Lung (tissue), 12 donors: Measurements from ENCODE around the gene TAC4. TPM values are rescaled to one million over a fixed set of nuclear protein-coding genes. Genes with fewer than 3 reads are reported as not detected.

Experiments used
- ATAC-seq: fragments of 200-7000 bp; cut with Tn5 transposase; one replicate; pipeline ENCODE4 v1.9.1; 2020; ENCODE audit warnings: moderate number of reproducible peaks; ENCODE audit not compliant: insufficient read depth, low FRiP score
- DNase-seq, 3 donors: peaks; one replicate each; pipeline ENCODE4 v3.0.0-alpha.2; 2013 to 2017
- H3K27ac ChIP-seq, 2 donors: one replicate each; pipeline ENCODE4 v1.5.1; 2013; ENCODE audit warnings: mild to moderate bottlenecking in 2 of 2, moderate library complexity in 2 of 2, control low read depth in 1 of 2, inconsistent platforms in 1 of 2, low read depth in 1 of 2, low read length in 1 of 2
- H3K27me3 ChIP-seq, 3 donors: one replicate each; pipeline ENCODE4 v1.5.1; 2013; ENCODE audit warnings: low read length in 2 of 3; ENCODE audit not compliant: control insufficient read depth in 3 of 3, insufficient read depth in 3 of 3
- H3K36me3 ChIP-seq, 4 donors: one replicate each; pipeline ENCODE4 v1.5.1; 2013; ENCODE audit warnings: low read length in 4 of 4, mild to moderate bottlenecking in 1 of 4, moderate library complexity in 1 of 4; ENCODE audit not compliant: control insufficient read depth in 4 of 4, insufficient read depth in 4 of 4
- H3K4me1 ChIP-seq, 5 donors: one replicate each; pipeline ENCODE4 v1.5.1; 2013; ENCODE audit warnings: low read length in 5 of 5, mild to moderate bottlenecking in 2 of 5, moderate library complexity in 1 of 5; ENCODE audit not compliant: control insufficient read depth in 5 of 5, insufficient read depth in 5 of 5
- H3K4me3 ChIP-seq: one replicate; pipeline ENCODE4 v1.5.1; 2013; ENCODE audit warnings: mild to moderate bottlenecking, control low read depth, moderate library complexity
- H3K9ac ChIP-seq, 2 donors: one replicate each; pipeline ENCODE4 v1.5.1; 2013; ENCODE audit warnings: low read length in 2 of 2, control low read depth in 1 of 2; ENCODE audit not compliant: insufficient read depth in 1 of 2
- H3K9me3 ChIP-seq, 4 donors: one replicate each; pipeline ENCODE4 v1.5.1; 2013; ENCODE audit warnings: low read length in 3 of 4, mild to moderate bottlenecking in 1 of 4, moderate library complexity in 1 of 4; ENCODE audit not compliant: control insufficient read depth in 4 of 4, insufficient read depth in 3 of 4
- WGBS, 2 donors: extraction: QIAGEN DNeasy Blood & Tissue Kit; methylation state at CpG; one replicate each; pipeline ENCODE4 v1.1.7; 2013; 5-methylcytosine and 5-hydroxymethylcytosine counted together
- polyA plus RNA-seq, 2 donors: library from polyadenylated mRNA; stranded (reverse); fragments of 200-250 nt; gene quantifications; one replicate each; pipeline ENCODE4 v1.2.1, GENCODE V29; 2013
- total RNA-seq, 2 donors: library from RNA; depleted of rRNA in 1 of 2; stranded (reverse); fragments of >200 nt in 1 of 2; gene quantifications; one replicate each; pipeline ENCODE4 v1.2.1, GENCODE V29; 2014 to 2021
- TF ChIP-seq, protein P1 (sequence below): IDR thresholded peaks from 2 replicates; pipeline ENCODE4 v1.5.1; 2012; ENCODE audit warnings: mild to moderate bottlenecking; ENCODE audit errors: control extremely low read depth, extremely low read depth
- donor health status: control.
- donor health status: control.
- donor health status: Bipolar disorder and iron deficiency.
- donor health status: healthy.
- donor health status: DM: yes; HTN: yes; CAD: no.

Gene TAC4
- total and polyA plus RNA-seq, 4 donors = not detected

GRCh38 chr17:49890852-49891251 is 43.0 kb upstream of the TAC4 start:
- no peak for ATAC-seq
- TF ChIP-seq, protein P1, sequence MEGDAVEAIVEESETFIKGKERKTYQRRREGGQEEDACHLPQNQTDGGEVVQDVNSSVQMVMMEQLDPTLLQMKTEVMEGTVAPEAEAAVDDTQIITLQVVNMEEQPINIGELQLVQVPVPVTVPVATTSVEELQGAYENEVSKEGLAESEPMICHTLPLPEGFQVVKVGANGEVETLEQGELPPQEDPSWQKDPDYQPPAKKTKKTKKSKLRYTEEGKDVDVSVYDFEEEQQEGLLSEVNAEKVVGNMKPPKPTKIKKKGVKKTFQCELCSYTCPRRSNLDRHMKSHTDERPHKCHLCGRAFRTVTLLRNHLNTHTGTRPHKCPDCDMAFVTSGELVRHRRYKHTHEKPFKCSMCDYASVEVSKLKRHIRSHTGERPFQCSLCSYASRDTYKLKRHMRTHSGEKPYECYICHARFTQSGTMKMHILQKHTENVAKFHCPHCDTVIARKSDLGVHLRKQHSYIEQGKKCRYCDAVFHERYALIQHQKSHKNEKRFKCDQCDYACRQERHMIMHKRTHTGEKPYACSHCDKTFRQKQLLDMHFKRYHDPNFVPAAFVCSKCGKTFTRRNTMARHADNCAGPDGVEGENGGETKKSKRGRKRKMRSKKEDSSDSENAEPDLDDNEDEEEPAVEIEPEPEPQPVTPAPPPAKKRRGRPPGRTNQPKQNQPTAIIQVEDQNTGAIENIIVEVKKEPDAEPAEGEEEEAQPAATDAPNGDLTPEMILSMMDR = no peak

GRCh38 chr17:49890077-49890821 is 42.4 kb upstream of the TAC4 start:
- ATAC-seq = no peak
- H3K4me3 ChIP-seq = no peak overlapping the region
- no peaks in the 10 kb centered on the region for H3K9me3 ChIP-seq
- no peak for DNase-seq
- H3K27me3 ChIP-seq = peaks cover 0 to 24% (median 24%) of the 10 kb centered on the region in 3 donors
- H3K4me1 ChIP-seq = peaks cover 0 to 30% (median 11%) of the 10 kb centered on the region in 5 donors
- 26 to 27% methylated on average over 31 to 33 of the region's 33 CpGs for WGBS, 2 donors
- H3K9ac ChIP-seq = no peak overlapping the region
- no peak overlapping the region for H3K27ac ChIP-seq
- TF ChIP-seq, protein P1 = no peak
- no peaks in the 10 kb centered on the region for H3K36me3 ChIP-seq

More at GRCh38 chr17:49890852-49891251, 43.0 kb upstream of the TAC4 start:
- H3K27me3 ChIP-seq = peaks cover 0 to 24% (median 24%) of the 10 kb centered on the region in 3 donors
- no peaks in the 10 kb centered on the region for H3K9me3 ChIP-seq
- H3K4me3 ChIP-seq = no peak overlapping the region
- DNase-seq = no peak
- peaks cover 0 to 27% (median 11%) of the 10 kb centered on the region in 5 donors for H3K4me1 ChIP-seq
- no peaks in the 10 kb centered on the region for H3K36me3 ChIP-seq
- 21 to 27% methylated on average over 18 to 23 of the region's 23 CpGs for WGBS, 2 donors
- H3K27ac ChIP-seq = no peak overlapping the region
- H3K9ac ChIP-seq = no peak overlapping the region

DNA sequence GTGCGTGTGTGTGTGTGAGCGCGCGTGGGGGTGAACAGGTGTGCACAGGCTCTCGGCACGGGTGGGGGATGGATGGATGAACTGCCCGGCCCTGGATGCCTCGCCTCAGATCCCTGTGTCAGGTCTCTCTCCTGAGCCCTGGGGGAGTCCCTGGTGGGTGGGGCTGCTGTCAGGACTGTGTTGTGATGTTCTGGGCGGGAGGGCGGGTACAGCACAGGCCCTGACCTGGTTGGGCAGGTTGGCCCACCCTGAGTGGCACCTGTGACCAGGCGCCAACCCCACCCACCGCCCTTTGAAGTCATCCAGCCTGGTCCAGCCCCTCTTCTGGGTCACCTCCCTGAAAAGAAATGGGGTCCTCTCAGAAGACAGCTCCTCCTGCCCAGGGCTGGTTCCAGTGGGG is 41.6 kb upstream of the TAC4 start:
- Histone ChIP-seq H3K9me3 (no peaks in the 10 kb centered on the region), H3K36me3 (no peaks in the 10 kb centered on the region), H3K27ac (no peak overlapping the region), H3K27me3 (peaks cover 0 to 24% (median 24%) of the 10 kb centered on the region in 3 donors), H3K9ac (no peak overlapping the region), H3K4me3 (no peak overlapping the region), H3K4me1 (peaks cover 0 to 30% (median 11%) of the 10 kb centered on the region in 5 donors)
- no peak for ATAC-seq
- DNase-seq = no peak
- TF ChIP-seq, protein P1 = no peak
- WGBS, 2 donors = 90 to 91% methylated on average over 12 of the region's 12 CpGs
